HepG2 (cell line): ENCODE measurements around the gene SLC16A5. TPM values are rescaled to one million over a fixed set of nuclear protein-coding genes. Genes with fewer than 3 reads are reported as not detected.

ENCODE experiments used
- CREB1 ChIP-seq, 2 experiments: fragments of 450-650 bp in 1 of 2; IDR thresholded peaks; 2 replicates each; pipeline ENCODE4 v1.6.1; 2016 to 2017; ENCODE audit warnings: control low read depth in 1 of 2, mild to moderate bottlenecking in 1 of 2, missing compliant biosample characterization in 1 of 2, missing genetic modification characterization in 1 of 2
- EZH2 ChIP-seq: conservative IDR thresholded peaks from 2 replicates; pipeline ENCODE4 v1.6.1; 2012; ENCODE audit warnings: mild to moderate bottlenecking, low read depth, low read length, moderate library complexity
- FOXA1 ChIP-seq, 2 experiments: fragments of 450-650 bp in 1 of 2; sonication (generic) in 1 of 2; formaldehyde crosslinking in 1 of 2; IDR thresholded peaks; 2 replicates each; pipeline versions ENCODE4 v1.4.0 to v1.6.1; 2016 to 2020; ENCODE audit warnings: missing genetic modification reagents in 1 of 2
- GPN1 ChIP-seq: sonication (generic); formaldehyde crosslinking; IDR thresholded peaks from 2 replicates; pipeline ENCODE4 v1.5.1; 2020; ENCODE audit warnings: missing genetic modification reagents, borderline replicate concordance
- HDAC6 ChIP-seq: fragments of 200-600 bp; sonication (generic); IDR thresholded peaks from 2 replicates; pipeline ENCODE4 v1.7.0; 2017; ENCODE audit warnings: mild to moderate bottlenecking, antibody characterized with exemption, low read length, low read depth
- HOXA7 ChIP-seq: sonication (generic); formaldehyde crosslinking; IDR thresholded peaks from 2 replicates; pipeline ENCODE4 v1.8.1; 2022; ENCODE audit warnings: mild to moderate bottlenecking, missing genetic modification reagents, moderate library complexity
- MAF1 ChIP-seq: sonication (generic); formaldehyde crosslinking; IDR thresholded peaks from 2 replicates; pipeline ENCODE4 v1.5.0; 2020; ENCODE audit warnings: missing genetic modification reagents, borderline replicate concordance
- MED8 ChIP-seq: sonication (generic); formaldehyde crosslinking; IDR thresholded peaks from 2 replicates; pipeline ENCODE4 v1.8.1; 2023; ENCODE audit warnings: mild to moderate bottlenecking, missing genetic modification reagents; ENCODE audit not compliant: insufficient replicate concordance
- NAIF1 ChIP-seq: sonication (generic); formaldehyde crosslinking; IDR thresholded peaks from 2 replicates; pipeline ENCODE4 v1.5.0; 2020; ENCODE audit warnings: mild to moderate bottlenecking, missing genetic modification reagents, borderline replicate concordance
- PATZ1 ChIP-seq: sonication (generic); formaldehyde crosslinking; IDR thresholded peaks from 2 replicates; pipeline ENCODE4 v1.4.0; 2020; ENCODE audit warnings: missing genetic modification reagents
- PREB ChIP-seq: sonication (generic); formaldehyde crosslinking; IDR thresholded peaks from 2 replicates; pipeline ENCODE4 v1.4.0; 2020; ENCODE audit warnings: missing genetic modification reagents
- RFXAP ChIP-seq: sonication (generic); formaldehyde crosslinking; IDR thresholded peaks from 2 replicates; pipeline ENCODE4 v1.4.0; 2020; ENCODE audit warnings: missing genetic modification reagents, borderline replicate concordance
- RORA ChIP-seq: sonication (generic); formaldehyde crosslinking; IDR thresholded peaks from 2 replicates; pipeline ENCODE4 v1.5.0; 2020; ENCODE audit warnings: mild to moderate bottlenecking, missing genetic modification reagents, moderate library complexity
- SALL1 ChIP-seq: sonication (generic); formaldehyde crosslinking; IDR thresholded peaks from 2 replicates; pipeline ENCODE4 v1.8.0; 2022; ENCODE audit warnings: mild to moderate bottlenecking, missing genetic modification reagents
- SCMH1 ChIP-seq: sonication (generic); formaldehyde crosslinking; IDR thresholded peaks from 2 replicates; pipeline ENCODE4 v1.9.0; 2021; ENCODE audit warnings: missing genetic modification reagents, mild to moderate bottlenecking, borderline replicate concordance
- SP140L ChIP-seq: sonication (generic); formaldehyde crosslinking; IDR thresholded peaks from 2 replicates; pipeline ENCODE4 v1.4.0; 2020; ENCODE audit warnings: missing genetic modification reagents, borderline replicate concordance
- SYNCRIP ChIP-seq: fragments of 200-400 bp; formaldehyde crosslinking; IDR thresholded peaks from 2 replicates; pipeline ENCODE4 v1.6.1; 2018; ENCODE audit warnings: mild to moderate bottlenecking, low read depth, low read length; ENCODE audit not compliant: insufficient read depth
- TBL1XR1 ChIP-seq: fragments of 150-350 bp; IDR thresholded peaks from 2 replicates; pipeline ENCODE4 v1.6.1; 2014; ENCODE audit warnings: borderline replicate concordance, low read length; ENCODE audit not compliant: partially characterized antibody
- THAP9 ChIP-seq: sonication (generic); formaldehyde crosslinking; IDR thresholded peaks from 2 replicates; pipeline ENCODE4; 2020; ENCODE audit warnings: missing genetic modification reagents, mild to moderate bottlenecking, borderline replicate concordance
- ZNF10 ChIP-seq: sonication (generic); formaldehyde crosslinking; IDR thresholded peaks from 2 replicates; pipeline ENCODE4 v1.4.0; 2020; ENCODE audit warnings: mild to moderate bottlenecking, low read depth, missing genetic modification reagents, borderline replicate concordance
- ZNF136 ChIP-seq: sonication (generic); formaldehyde crosslinking; IDR thresholded peaks from 2 replicates; pipeline ENCODE4 v1.8.1; 2022; ENCODE audit warnings: low read depth, mild to moderate bottlenecking, moderate library complexity, missing genetic modification reagents
- ZNF430 ChIP-seq: sonication (generic); formaldehyde crosslinking; IDR thresholded peaks from 2 replicates; pipeline ENCODE4 v1.9.0; 2021; ENCODE audit warnings: mild to moderate bottlenecking, missing genetic modification reagents
- ZNF607 ChIP-seq: sonication (generic); formaldehyde crosslinking; IDR thresholded peaks from 2 replicates; pipeline ENCODE4 v1.5.1; 2020; ENCODE audit warnings: missing genetic modification reagents, mild to moderate bottlenecking, borderline replicate concordance
- ZNF644 ChIP-seq: IDR thresholded peaks from 2 replicates; pipeline ENCODE4 v1.6.1; 2016; ENCODE audit warnings: low read depth
- polyA plus RNA-seq, 8 experiments: library from polyadenylated mRNA; depleted of rRNA in 3 of 8; stranded (reverse) in 7 of 8; unstranded in 1 of 8; fragments of >200 nt; fragmentation: Illumina TruSeq in 4 of 8; extraction: Trizol in 4 of 8; gene quantifications; 2 replicates each; pipeline versions ENCODE4 v1.2.1 to v1.2.3, GENCODE V29; 2011 to 2016; ENCODE audit warnings: low read depth in 4 of 8, missing spikeins in 1 of 8, mixed read lengths in 1 of 8; ENCODE audit not compliant: insufficient read depth in 1 of 8
- total RNA-seq, 5 experiments: library from RNA; depleted of rRNA; stranded (reverse); fragments of >200 nt; fragmentation: Illumina TruSeq; extraction: Trizol; gene quantifications; 2 replicates each; pipeline ENCODE4 v1.2.3, GENCODE V29; 2016; ENCODE audit warnings: low read depth in 1 of 5

Gene SLC16A5
- total and polyA plus RNA-seq, 2 of the 13 experiments (the other 11 are each of a cell fraction or from before 2014, with no cell fraction given) = 0.69 to 5.6 TPM

- no peak for TF ChIP-seq ZNF607 (CRISPR knock-in tag)
- no peak for TF ChIP-seq ZNF10 (CRISPR knock-in tag)
- no peak for TF ChIP-seq THAP9
- no peak for TF ChIP-seq PATZ1 (CRISPR knock-in tag)
- TF ChIP-seq ZNF430 = no peak
- TF ChIP-seq SP140L (CRISPR knock-in tag) = no peak
- TF ChIP-seq SYNCRIP = no peak
- TF ChIP-seq TBL1XR1 = no peak
- TF ChIP-seq CREB1 (IDR thresholded peaks at IDR 0.05) = no peak
- TF ChIP-seq CREB1 (CRISPR knock-in tag; IDR thresholded peaks at IDR 0.05) = no peak
- TF ChIP-seq PREB (CRISPR knock-in tag) = no peak
- no peak for TF ChIP-seq ZNF644
- TF ChIP-seq HOXA7 (CRISPR knock-in tag) = no peak
- no peak for TF ChIP-seq HDAC6
- TF ChIP-seq ZNF136 (CRISPR knock-in tag) = 0 out of 2 replicates have a peak, but pooled peaks have one; percentile 7
- peak; percentile 42; the same call in 1 of the 2 replicates for TF ChIP-seq SALL1 (CRISPR knock-in tag)
- no peak for TF ChIP-seq EZH2
- 0 out of 2 replicates have a peak, but pooled peaks have one; percentile 5 for TF ChIP-seq GPN1
- TF ChIP-seq RORA (CRISPR knock-in tag) = no peak
- no peak for TF ChIP-seq MAF1 (CRISPR knock-in tag)
- no peak for TF ChIP-seq RFXAP (CRISPR knock-in tag)
- no peak for TF ChIP-seq NAIF1 (CRISPR knock-in tag)
- no peak for TF ChIP-seq FOXA1 (IDR thresholded peaks at IDR 0.05)
- TF ChIP-seq FOXA1 (CRISPR knock-in tag; IDR thresholded peaks at IDR 0.05) = no peak
- no peak for TF ChIP-seq SCMH1 (CRISPR knock-in tag)
- TF ChIP-seq MED8 (CRISPR knock-in tag) = peak; percentile 3
These were observed 40.2 kb upstream of the SLC16A5 start (continued) for GRCh38 chr17:75047398-75048098.
